Right atrium auricular region (tissue), 2 donors: ENCODE measurements around the gene GNG7. TPM values are rescaled to one million over a fixed set of nuclear protein-coding genes. Genes with fewer than 3 reads are reported as not detected.
A peak's percentile ranks its signal among the peaks of the same experiment; 100 is the strongest.

Source experiments
- DNase-seq: peaks from one replicate; pipeline ENCODE4 v3.0.0-alpha.2; 2019; ENCODE audit warnings: low spot score
- H3K27ac ChIP-seq, 2 donors: fragments of 200-600 bp; sonication (generic); 1 replicate in 1 of 2; 2 replicates in 1 of 2; pipeline ENCODE4 v1.5.1; 2016 to 2019
- H3K27me3 ChIP-seq, 2 donors: fragments of 200-600 bp; sonication (generic); one replicate each; pipeline versions ENCODE4 v1.5.1 to v1.6.0; 2017 to 2019
- H3K36me3 ChIP-seq: fragments of 200-600 bp; sonication (generic); one replicate; pipeline ENCODE4 v1.5.1; 2016
- H3K4me1 ChIP-seq, 2 donors: fragments of 200-600 bp; sonication (generic); one replicate each; pipeline versions ENCODE4 v1.5.1 to v1.6.0; 2017 to 2019
- H3K4me3 ChIP-seq, 2 donors: fragments of 200-600 bp; sonication (generic); 1 replicate in 1 of 2; 2 replicates in 1 of 2; pipeline ENCODE4 v1.5.1; 2017 to 2019; ENCODE audit warnings: mild to moderate bottlenecking in 1 of 2, moderate library complexity in 1 of 2
- H3K9me3 ChIP-seq, 2 donors: fragments of 200-600 bp; sonication (generic); one replicate each; pipeline ENCODE4 v1.5.1; 2019
- total RNA-seq, 2 donors: library from RNA; depleted of rRNA; stranded (reverse); fragments of >200 nt; gene quantifications; one replicate each; pipeline ENCODE4 v1.1.0, GENCODE V29; 2016
- TF ChIP-seq, protein P1 (sequence below), 2 donors: fragments of 200-600 bp; sonication (generic); IDR thresholded peaks; one replicate each; pipeline ENCODE4 v1.5.1; 2019; ENCODE audit warnings: antibody characterized with exemption in 2 of 2

Gene GNG7
- total RNA-seq, 2 donors from 2014 or later: 18.0 to 22.8 TPM

DNA sequence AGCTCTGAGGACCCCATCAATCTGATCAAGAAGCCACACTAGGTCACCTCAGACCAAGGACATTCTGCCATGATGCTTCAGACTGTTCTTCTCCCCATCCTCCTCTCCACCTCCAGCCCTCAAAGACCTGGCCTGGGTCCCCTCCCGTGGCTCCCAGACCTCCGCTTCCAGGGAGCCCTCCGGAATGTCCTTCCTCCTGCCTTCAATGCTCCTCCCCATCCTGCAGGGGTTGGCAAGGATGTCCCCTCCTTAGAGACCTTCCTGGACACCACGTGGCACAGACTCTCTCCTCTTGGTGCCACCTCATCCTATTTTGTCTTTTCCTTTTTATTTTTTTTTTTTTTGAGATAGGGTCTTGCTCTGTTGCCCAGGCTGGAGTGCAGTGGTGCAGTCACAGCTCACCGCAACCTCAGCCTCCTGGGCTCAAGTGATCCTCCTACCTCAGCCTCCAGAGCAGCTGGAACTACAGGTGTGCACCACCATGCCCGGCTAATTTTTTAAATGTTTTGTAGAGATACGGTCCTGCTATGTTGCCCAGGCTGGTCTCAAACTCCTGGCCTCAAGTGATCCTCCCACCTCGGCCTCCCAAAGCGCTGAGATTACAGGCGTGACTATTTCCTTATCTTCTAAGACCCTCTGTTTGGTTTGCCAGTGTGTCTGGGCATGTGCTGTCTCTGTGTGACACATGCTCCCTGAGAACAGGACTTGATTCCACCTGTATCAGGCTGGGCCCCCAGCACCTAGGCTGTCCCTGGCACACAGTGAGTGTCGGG, 84.9 kb downstream of the GNG7 start:
- DNase-seq: no peak
- Histone ChIP-seq H3K9me3 (no peaks in the 10 kb centered on the region), H3K36me3 (no peaks in the 10 kb centered on the region), H3K27me3 (no peaks in the 10 kb centered on the region), H3K4me3 (no peak overlapping the region), H3K27ac (no peak overlapping the region), H3K4me1 (peaks cover 0 to 24% of the 10 kb centered on the region in 2 donors)
- TF ChIP-seq, protein P1, sequence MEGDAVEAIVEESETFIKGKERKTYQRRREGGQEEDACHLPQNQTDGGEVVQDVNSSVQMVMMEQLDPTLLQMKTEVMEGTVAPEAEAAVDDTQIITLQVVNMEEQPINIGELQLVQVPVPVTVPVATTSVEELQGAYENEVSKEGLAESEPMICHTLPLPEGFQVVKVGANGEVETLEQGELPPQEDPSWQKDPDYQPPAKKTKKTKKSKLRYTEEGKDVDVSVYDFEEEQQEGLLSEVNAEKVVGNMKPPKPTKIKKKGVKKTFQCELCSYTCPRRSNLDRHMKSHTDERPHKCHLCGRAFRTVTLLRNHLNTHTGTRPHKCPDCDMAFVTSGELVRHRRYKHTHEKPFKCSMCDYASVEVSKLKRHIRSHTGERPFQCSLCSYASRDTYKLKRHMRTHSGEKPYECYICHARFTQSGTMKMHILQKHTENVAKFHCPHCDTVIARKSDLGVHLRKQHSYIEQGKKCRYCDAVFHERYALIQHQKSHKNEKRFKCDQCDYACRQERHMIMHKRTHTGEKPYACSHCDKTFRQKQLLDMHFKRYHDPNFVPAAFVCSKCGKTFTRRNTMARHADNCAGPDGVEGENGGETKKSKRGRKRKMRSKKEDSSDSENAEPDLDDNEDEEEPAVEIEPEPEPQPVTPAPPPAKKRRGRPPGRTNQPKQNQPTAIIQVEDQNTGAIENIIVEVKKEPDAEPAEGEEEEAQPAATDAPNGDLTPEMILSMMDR (IDR thresholded peaks at IDR 0.05): no peak

DNA sequence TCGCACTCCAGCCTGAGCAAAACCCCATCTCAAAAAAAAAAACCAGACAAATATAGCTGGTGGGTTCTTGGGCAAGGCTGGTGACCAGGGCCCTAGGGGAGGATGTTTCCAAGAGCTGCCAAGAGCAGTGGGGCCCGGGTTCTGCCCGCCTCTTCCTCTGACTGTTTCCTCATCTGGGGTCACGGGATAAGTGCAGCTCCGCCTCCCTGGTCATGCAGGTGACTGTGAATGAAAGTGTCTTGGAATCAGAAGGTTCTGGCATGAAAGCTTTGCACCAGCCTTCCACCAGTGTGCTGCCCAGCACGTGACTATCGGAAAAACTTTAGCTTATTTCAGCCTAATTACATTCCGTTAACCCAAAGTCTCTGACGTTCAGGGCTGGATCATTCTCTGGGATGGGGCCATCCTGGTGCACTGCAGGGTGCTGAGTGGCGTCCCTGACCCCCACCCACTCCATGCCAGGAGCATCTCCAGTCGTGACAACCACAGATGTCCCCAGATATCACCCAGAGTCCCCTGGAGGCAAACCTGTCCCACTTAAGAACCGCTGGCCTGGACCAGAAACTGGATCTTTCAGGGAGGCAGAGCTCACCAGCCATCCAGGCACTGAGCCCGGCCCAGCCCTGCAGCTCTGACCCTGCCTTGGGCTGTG, 85.6 kb downstream of the GNG7 start:
- no peaks in the 10 kb centered on the region for H3K36me3 ChIP-seq
- peaks cover 0 to 24% of the 10 kb centered on the region in 2 donors for H3K4me1 ChIP-seq
- no peak overlapping the region for H3K27ac ChIP-seq
- no peaks in the 10 kb centered on the region for H3K27me3 ChIP-seq
- H3K4me3 ChIP-seq: no peak overlapping the region
- no peaks in the 10 kb centered on the region for H3K9me3 ChIP-seq
- DNase-seq: no peak
- TF ChIP-seq, protein P1 (IDR thresholded peaks at IDR 0.05): no peak

DNA sequence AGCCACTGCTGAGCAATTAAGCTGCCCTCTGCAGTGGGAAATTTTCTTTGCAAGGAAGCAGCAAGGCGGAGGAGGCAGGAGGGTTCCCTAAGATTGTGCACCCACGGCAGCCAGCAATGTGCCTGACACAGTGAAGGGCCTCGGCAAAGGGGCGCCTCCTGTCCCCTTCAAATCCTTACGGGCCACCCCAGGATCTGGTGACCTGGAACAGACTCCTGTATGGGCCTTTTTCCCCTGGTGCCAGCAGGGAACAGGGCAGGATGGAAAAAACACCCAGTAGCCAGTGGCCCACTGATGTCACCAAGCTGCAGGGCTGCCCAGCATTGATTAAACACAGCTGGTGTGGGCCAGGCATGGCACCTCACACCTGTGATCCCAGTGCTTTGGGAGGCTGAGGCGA, 86.7 kb downstream of the GNG7 start:
- Histone ChIP-seq H3K4me1 (peaks cover 0 to 22% of the 10 kb centered on the region in 2 donors), H3K27me3 (no peaks in the 10 kb centered on the region), H3K9me3 (no peaks in the 10 kb centered on the region), H3K4me3 (no peak overlapping the region), H3K27ac (no peak overlapping the region), H3K36me3 (no peaks in the 10 kb centered on the region)
- no peak for DNase-seq
- TF ChIP-seq, protein P1 (IDR thresholded peaks at IDR 0.05): no peak

DNA sequence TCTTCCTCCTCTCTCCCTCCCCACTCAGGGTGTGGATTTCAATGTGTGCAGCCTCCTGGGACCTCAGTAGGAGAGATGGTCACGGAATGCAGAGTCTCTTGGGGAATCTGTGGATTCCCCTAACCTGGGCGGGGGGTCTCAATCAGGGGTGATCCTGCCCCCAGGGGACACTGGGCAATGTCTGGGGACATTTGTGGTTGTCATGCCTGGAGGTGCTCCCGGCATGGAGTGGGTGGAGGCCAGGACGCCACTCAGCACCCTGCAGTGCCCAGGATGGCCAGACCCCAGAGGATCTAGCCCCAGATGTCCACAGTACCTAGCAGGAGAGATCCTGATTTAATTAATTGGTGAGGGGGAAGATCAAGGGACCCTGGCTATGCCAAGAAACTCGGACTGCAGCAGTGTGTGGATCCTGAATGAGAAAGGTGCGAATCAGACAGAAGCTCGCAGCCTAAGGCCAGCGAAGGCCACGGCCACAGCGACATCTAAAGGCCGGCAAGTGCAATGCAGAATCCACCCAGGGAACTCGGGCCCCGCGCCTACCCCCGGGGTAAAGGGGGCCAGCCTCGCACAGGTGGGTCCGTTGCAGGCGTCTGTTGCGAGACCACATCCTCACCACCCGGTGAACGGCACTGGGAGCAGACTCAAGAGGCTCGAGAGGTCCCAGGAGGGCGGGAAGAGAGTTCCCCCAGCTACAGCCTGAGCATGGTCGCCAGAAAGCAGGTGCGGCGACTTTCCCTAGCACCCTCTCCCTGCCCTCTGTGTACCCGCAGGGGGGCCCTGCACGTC, 88.8 kb downstream of the GNG7 start:
- Histone ChIP-seq H3K36me3 (no peaks in the 10 kb centered on the region), H3K9me3 (no peaks in the 10 kb centered on the region), H3K4me3 (no peak overlapping the region), H3K27ac (no peak overlapping the region), H3K27me3 (no peaks in the 10 kb centered on the region), H3K4me1 (peaks cover 0 to 21% of the 10 kb centered on the region in 2 donors)
- TF ChIP-seq, protein P1 (IDR thresholded peaks at IDR 0.05): peak; percentile 82 to 91
- DNase-seq: no peak

DNA sequence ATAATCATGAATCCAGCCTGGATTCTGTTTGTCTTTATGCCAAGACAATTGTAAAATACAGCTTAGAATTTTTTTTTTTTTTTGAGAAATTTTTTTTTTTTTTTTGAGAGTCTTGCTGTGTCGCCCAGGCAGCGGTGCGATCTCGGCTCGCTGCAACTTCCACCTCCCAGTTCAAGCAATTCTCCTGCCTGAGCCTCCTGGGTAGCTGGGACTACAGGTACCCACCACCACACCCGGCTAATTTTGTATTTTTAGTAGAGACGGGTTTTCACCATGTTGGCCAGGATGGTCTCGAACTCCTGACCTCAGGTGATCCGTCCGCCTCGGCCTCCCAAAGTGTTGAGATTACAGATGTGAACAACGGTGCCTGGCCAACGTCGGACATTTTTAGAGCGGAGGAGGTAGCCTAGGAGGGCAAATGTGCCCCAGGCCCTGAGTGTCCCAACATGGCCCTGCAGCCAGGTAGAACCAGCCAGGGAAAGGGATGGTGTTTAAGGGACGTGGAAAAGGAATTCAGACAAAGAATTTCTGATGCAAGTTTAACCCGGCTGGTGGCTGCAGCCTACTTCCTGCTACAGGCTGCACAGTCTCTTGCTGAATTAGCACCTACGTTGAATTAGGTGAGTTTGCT, 89.8 kb downstream of the GNG7 start:
- H3K27me3 ChIP-seq: no peaks in the 10 kb centered on the region
- no peak overlapping the region for H3K27ac ChIP-seq
- no peaks in the 10 kb centered on the region for H3K36me3 ChIP-seq
- peaks cover 0 to 23% of the 10 kb centered on the region in 2 donors for H3K4me1 ChIP-seq
- TF ChIP-seq, protein P1 (IDR thresholded peaks at IDR 0.05): no peak
- no peak for DNase-seq
- H3K9me3 ChIP-seq: no peaks in the 10 kb centered on the region
- H3K4me3 ChIP-seq: no peak overlapping the region
